ENCODE results near the gene AFAP1. TPM values are rescaled to one million over a fixed set of nuclear protein-coding genes. Genes with fewer than 3 reads are reported as not detected.

The AFAP1 gene
- total and polyA plus RNA-seq, 2 of the 8 experiments (the other 6 are each of a cell fraction or from before 2014, with no cell fraction given) = 3.6 to 18.2 TPM

- CTCF ChIA-PET (ENCODE audit: partially characterized antibody) = interaction anchor here (0.8 to 11.1 kb wide), 41 partner anchors 9 to 634 kb away, joined by 3 to 180 read pairs (median 4); partner anchors contain the start of gene AFAP1
- no peak overlapping the region for H2AFZ ChIP-seq (ENCODE audit: low read length)
- H3K18ac ChIP-seq (ENCODE audit: extremely low read depth, low read length) = no peak overlapping the region
- no peak overlapping the region for H3K23ac ChIP-seq (ENCODE audit: insufficient read length)
- FAIRE-seq (no peak), DNase-seq (ENCODE audit: low read depth in 1 of 2, low spot score in 2 of 2) (no peak)
- no peak overlapping the region for H2BK120ac ChIP-seq (replicated peaks; ENCODE audit: low read depth, low read length)
- H4K91ac ChIP-seq (replicated peaks; ENCODE audit: insufficient read length, low read length) = no peak overlapping the region
- H3K79me2 ChIP-seq (ENCODE audit: control insufficient read depth in 1 of 2, insufficient read depth in 2 of 2, low read length in 2 of 2) = no peaks in the 10 kb centered on the region
- H3K4me3 ChIP-seq (ENCODE audit: extremely low read depth in 1 of 4, insufficient read depth in 2 of 4, low read depth in 3 of 4, low read length in 4 of 4) = no peak overlapping the region
- POLR2A ChIA-PET (ENCODE audit: partially characterized antibody) = no interaction called here
- no peak overlapping the region for H3K9ac ChIP-seq (replicated peaks in 1 of 4; ENCODE audit: extremely low read depth in 1 of 4, low read depth in 3 of 4, low read length in 3 of 4)
- H3K79me1 ChIP-seq (ENCODE audit: low read depth, low read length) = no peaks in the 10 kb centered on the region
- WGBS, 2 experiments (ENCODE audit: extremely low coverage in 1 of 2, insufficient coverage in 1 of 2, insufficient read length in 1 of 2, insufficient replicate concordance in 2 of 2, low coverage in 1 of 2, low lambda C conversion rate in 2 of 2, missing lambda C conversion rate in 1 of 2) = 89% methylated on average over 1 of the region's 1 CpG; no CpG with 5 or more reads in 1 of the 2 experiments
- no peaks in the 10 kb centered on the region for H4K20me1 ChIP-seq (replicated peaks in 1 of 2; ENCODE audit: control insufficient read depth in 1 of 2, insufficient read depth in 2 of 2, low read length in 2 of 2)
- H3K23me2 ChIP-seq (ENCODE audit: low read depth, low read length) = no peaks in the 10 kb centered on the region
- no peak overlapping the region for H2BK20ac ChIP-seq (ENCODE audit: low read length)
- no peak overlapping the region for H3K56ac ChIP-seq (replicated peaks; ENCODE audit: insufficient read length, low read depth, low read length)
- no peak overlapping the region for H3K14ac ChIP-seq (ENCODE audit: insufficient read length)
- no peak overlapping the region for H2AK5ac ChIP-seq (ENCODE audit: low read depth, low read length)
- no peak overlapping the region for H3K27ac ChIP-seq (ENCODE audit: low read depth, low read length)
- H2BK15ac ChIP-seq (ENCODE audit: low read length) = no peak overlapping the region
- no peak overlapping the region for H3K4me2 ChIP-seq (ENCODE audit: insufficient read depth in 1 of 2, low read depth in 2 of 2, low read length in 2 of 2)
- no peak overlapping the region for H3K4ac ChIP-seq (replicated peaks; ENCODE audit: insufficient read length, low read depth, low read length)
- peaks cover 4 to 6% of the 10 kb centered on the region in 2 experiments; a peak in 2 of 4 replicates for H3K9me3 ChIP-seq (ENCODE audit: insufficient read depth in 2 of 2, low read depth in 1 of 2, low read length in 1 of 2)
- no peak overlapping the region for H2BK12ac ChIP-seq (ENCODE audit: low read depth, low read length)
- H2BK5ac ChIP-seq (ENCODE audit: low read depth, low read length) = no peak overlapping the region
- H3K36me3 ChIP-seq (ENCODE audit: control insufficient read depth in 2 of 4, insufficient read depth in 4 of 4, low read length in 3 of 4) = peaks cover 0 to 8% (median 4%) of the 10 kb centered on the region in 4 experiments; a peak in 6 of 8 replicates
- H4K5ac ChIP-seq (ENCODE audit: insufficient read length, low read depth, low read length) = no peak overlapping the region
- peaks cover 9 to 15% (median 12%) of the 10 kb centered on the region in 4 experiments for H3K4me1 ChIP-seq (replicated peaks in 1 of 4; ENCODE audit: control insufficient read depth in 3 of 4, insufficient read depth in 4 of 4, low read length in 3 of 4)
- no peak overlapping the region for H4K8ac ChIP-seq (ENCODE audit: extremely low read depth, insufficient read depth, low read length)
- H3K27me3 ChIP-seq (replicated peaks in 1 of 4; ENCODE audit: control insufficient read depth in 3 of 4, extremely low read depth in 1 of 4, insufficient read depth in 3 of 4, low read length in 3 of 4) = no peaks in the 10 kb centered on the region
- TF ChIP-seq TAF1 (IDR thresholded peaks at IDR 0.05; ENCODE audit: low read depth, low read length) (no peak), CREB1 (IDR thresholded peaks at IDR 0.05) (no peak), POU5F1 (IDR thresholded peaks at IDR 0.05; ENCODE audit: low read depth, low read length) (no peak), USF2 (IDR thresholded peaks at IDR 0.05; ENCODE audit: low read length) (no peak), HDAC2 (IDR thresholded peaks at IDR 0.05; ENCODE audit: borderline replicate concordance in 1 of 2, low read depth in 2 of 2, low read length in 2 of 2) (no peak), TAF7 (optimal IDR thresholded peaks at IDR 0.05; ENCODE audit: borderline replicate concordance, low read depth, low read length) (no peak), TCF12 (IDR thresholded peaks at IDR 0.05; ENCODE audit: low read depth, low read length) (no peak), MAFK (IDR thresholded peaks at IDR 0.05; ENCODE audit: low read depth, low read length) (no peak), CHD1 (IDR thresholded peaks at IDR 0.05; ENCODE audit: low read depth, low read length) (no peak), CTBP2 (IDR thresholded peaks at IDR 0.05; ENCODE audit: borderline replicate concordance, insufficient read depth, insufficient read length, low read length) (no peak), ATF2 (IDR thresholded peaks at IDR 0.05; ENCODE audit: low read length) (no peak), SIX5 (IDR thresholded peaks at IDR 0.05; ENCODE audit: low read depth, low read length) (no peak)
Observed at GRCh38 chr4:7801641-7802040, 138.0 kb downstream of the AFAP1 start.

All from H1 (cell line).